Activated CD4-positive, alpha-beta T cell treated with anti-CD3 and anti-CD28 coated beads, Interleukin-2, amount 10 ng/mL, durations not matched to agents 7 days and 5 days (primary cell): Measurements from ENCODE around the gene LMNA. TPM values are rescaled to one million over a fixed set of nuclear protein-coding genes. Genes with fewer than 3 reads are reported as not detected.

Experiments
- CTCF ChIA-PET: fragments of 350-600 bp; sonication (Branson Sonifier 250); formaldehyde crosslinking; loops from one replicate; lab custom pipeline; 2021; ENCODE audit warnings: antibody characterized with exemption; lab: Charles Lee
- POLR2A ChIA-PET: fragments of 350-600 bp; sonication (Branson Sonifier 250); formaldehyde crosslinking; loops from one replicate; lab custom pipeline; 2021; ENCODE audit warnings: antibody characterized with exemption; lab: Charles Lee
- DNase-seq: peaks from one replicate; pipeline ENCODE4 v3.0.0-alpha.2; 2020
- H3K27ac Mint-ChIP-seq: one replicate; pipeline ENCODE4 v1.8.0; 2021; ENCODE audit warnings: mild to moderate bottlenecking, moderate library complexity, mixed read lengths
- H3K27me3 Mint-ChIP-seq: one replicate; pipeline ENCODE4 v1.8.0; 2021; ENCODE audit warnings: mixed read lengths
- H3K36me3 Mint-ChIP-seq: one replicate; pipeline ENCODE4 v1.8.0; 2021; ENCODE audit warnings: low read depth, mixed read lengths
- H3K4me1 Mint-ChIP-seq: one replicate; pipeline ENCODE4 v1.8.0; 2021; ENCODE audit warnings: mixed read lengths
- H3K4me3 Mint-ChIP-seq: one replicate; pipeline ENCODE4 v1.8.0; 2021; ENCODE audit warnings: mild to moderate bottlenecking, moderate library complexity, mixed read lengths
- H3K9me3 Mint-ChIP-seq: one replicate; pipeline ENCODE4 v1.8.0; 2021; ENCODE audit warnings: mixed read lengths
- total RNA-seq, 2 experiments: library from RNA; stranded (reverse); gene quantifications; one replicate each; pipeline ENCODE4 v1.2.3, GENCODE V29; 2021

LMNA gene
- total RNA-seq, 2 experiments from 2014 or later = 38.3 to 43.5 TPM

GRCh38 chr1:156144742-156145141 is 30.2 kb downstream of the LMNA start:
- POLR2A ChIA-PET = no interaction called here
- CTCF ChIA-PET = interaction anchor here (0.9 to 4.6 kb wide), 8 partner anchors 10 to 175 kb away, joined by 3 to 40 read pairs (median 6); partner anchors contain the start of gene PMF1
- H3K27me3 Mint-ChIP-seq = no peaks in the 10 kb centered on the region

DNA sequence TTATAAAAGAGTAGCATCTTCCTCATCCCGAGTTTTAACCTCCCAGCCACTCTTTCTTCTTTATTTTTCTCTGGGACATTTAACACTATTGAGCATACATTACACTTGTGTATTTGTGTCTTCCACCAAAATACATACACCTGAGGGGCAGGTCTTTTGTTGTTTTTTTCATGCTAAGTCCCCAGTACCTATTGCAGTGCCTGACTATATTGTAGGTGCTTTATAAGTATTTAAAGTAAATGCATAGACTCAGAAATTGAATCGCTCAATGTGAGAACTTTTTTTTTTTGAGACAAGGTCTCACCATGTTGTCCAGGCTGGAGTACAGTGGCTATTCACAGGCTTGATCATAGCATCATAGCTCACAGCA is 31.1 kb downstream of the LMNA start:
- no peaks in the 10 kb centered on the region for H3K27me3 Mint-ChIP-seq

More at GRCh38 chr1:156144742-156145141, 30.2 kb downstream of the LMNA start:
- no peak for DNase-seq
- H3K9me3 Mint-ChIP-seq = no peaks in the 10 kb centered on the region
- H3K4me3 Mint-ChIP-seq = no peak overlapping the region
- H3K36me3 Mint-ChIP-seq = no peaks in the 10 kb centered on the region
- H3K4me1 Mint-ChIP-seq = peaks cover 37% of the 10 kb centered on the region
- no peak overlapping the region for H3K27ac Mint-ChIP-seq

GRCh38 chr1:156146020-156146768 is 31.7 kb downstream of the LMNA start:
- CTCF ChIA-PET = interaction anchor here (0.5 to 4.6 kb wide), 26 partner anchors 9 to 311 kb away, joined by 3 to 40 read pairs (median 4); partner anchors contain the start of genes GLMP, LMNA, PMF1 and SLC25A44

More for the DNA sequence above, 31.1 kb downstream of the LMNA start:
- Mint-ChIP-seq H3K9me3 (no peaks in the 10 kb centered on the region), H3K4me3 (no peak overlapping the region), H3K4me1 (peaks cover 42% of the 10 kb centered on the region), H3K36me3 (no peaks in the 10 kb centered on the region), H3K27ac (no peak overlapping the region)
- POLR2A ChIA-PET = no interaction called here
- DNase-seq = no peak
- CTCF ChIA-PET = interaction anchor here (0.6 to 4.6 kb wide), 22 partner anchors 8 to 312 kb away, joined by 3 to 40 read pairs (median 4); partner anchors contain the start of genes GLMP, PMF1 and SLC25A44

DNA sequence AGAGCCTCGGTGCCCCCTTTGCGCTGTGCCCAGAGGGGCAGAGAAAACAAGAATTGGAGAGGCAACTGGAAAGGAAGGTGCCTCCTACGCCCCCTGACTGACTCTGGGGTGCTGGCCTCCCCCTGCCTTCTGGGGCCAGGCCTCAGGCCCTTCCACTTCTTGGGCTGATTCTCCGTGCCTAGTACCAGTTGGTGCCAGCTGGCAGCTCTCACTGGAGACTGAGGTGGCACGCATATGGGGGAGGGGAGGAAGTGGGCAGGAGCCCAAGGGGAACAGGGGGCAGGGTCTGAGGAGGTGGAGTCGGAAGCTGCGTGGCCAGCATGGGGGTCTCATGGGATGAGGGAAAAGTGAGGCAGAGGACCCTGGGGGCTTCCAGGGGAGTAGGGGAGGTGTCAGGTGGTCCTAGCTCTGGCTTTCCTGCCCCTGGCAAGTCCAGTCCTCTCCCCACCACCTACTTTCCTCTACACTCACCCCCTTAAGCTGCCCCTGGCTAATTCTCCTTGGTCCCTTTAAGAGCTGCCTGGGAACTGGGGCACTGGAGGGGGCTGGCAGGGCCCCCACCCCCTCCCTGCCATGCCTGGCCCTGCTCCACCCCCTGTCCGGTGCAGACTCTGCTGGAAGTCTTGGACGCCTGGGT is 32.4 kb downstream of the LMNA start:
- POLR2A ChIA-PET = no interaction called here
- peak overlapping the region; percentile 88 for H3K27ac Mint-ChIP-seq
- CTCF ChIA-PET = interaction anchor here (0.5 to 4.6 kb wide), 11 partner anchors 8 to 180 kb away, joined by 3 to 40 read pairs (median 4); partner anchors contain the start of gene LMNA
- no peak for DNase-seq
- no peak overlapping the region for H3K4me3 Mint-ChIP-seq
- no peaks in the 10 kb centered on the region for H3K27me3 Mint-ChIP-seq
- H3K36me3 Mint-ChIP-seq = no peaks in the 10 kb centered on the region
- H3K9me3 Mint-ChIP-seq = no peaks in the 10 kb centered on the region
- peaks cover 42% of the 10 kb centered on the region for H3K4me1 Mint-ChIP-seq

More at GRCh38 chr1:156146020-156146768, 31.7 kb downstream of the LMNA start:
- POLR2A ChIA-PET = no interaction called here
- peak overlapping the region; percentile 11 for H3K4me3 Mint-ChIP-seq
- H3K9me3 Mint-ChIP-seq = no peaks in the 10 kb centered on the region
- H3K27ac Mint-ChIP-seq = peak overlapping the region; percentile 88
- no peaks in the 10 kb centered on the region for H3K36me3 Mint-ChIP-seq
- DNase-seq = peak; percentile 68
- no peaks in the 10 kb centered on the region for H3K27me3 Mint-ChIP-seq
- peaks cover 42% of the 10 kb centered on the region for H3K4me1 Mint-ChIP-seq

DNA sequence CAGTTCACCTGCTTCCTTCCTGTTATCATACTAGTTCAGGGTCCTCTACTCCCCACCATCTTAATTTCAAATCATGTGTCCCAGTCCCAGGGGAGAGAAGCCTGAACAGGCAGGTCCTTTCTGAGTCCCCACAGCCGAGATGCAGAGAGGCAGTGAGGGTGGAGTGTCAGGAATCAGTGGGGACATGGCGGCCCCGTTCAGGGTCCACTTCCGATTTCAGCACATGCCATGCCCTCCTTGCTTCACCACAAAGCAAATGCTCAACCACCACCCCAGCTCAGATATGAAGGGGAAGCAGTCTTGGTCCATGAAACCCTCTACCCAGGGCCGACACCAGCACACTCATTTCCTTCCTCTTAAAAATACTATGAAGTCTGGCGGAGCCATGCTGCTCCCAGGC is 33.7 kb downstream of the LMNA start:
- ChIA-PET POLR2A (no interaction called here), CTCF (interaction anchor here (1.3 to 4.6 kb wide), 5 partner anchors 27 to 132 kb away, joined by 3 to 40 read pairs (median 4); partner anchors contain the start of gene LMNA)
- Mint-ChIP-seq H3K4me1 (peaks cover 49% of the 10 kb centered on the region), H3K36me3 (no peaks in the 10 kb centered on the region), H3K4me3 (no peak overlapping the region), H3K27me3 (no peaks in the 10 kb centered on the region), H3K27ac (peak overlapping the region; percentile 80), H3K9me3 (no peaks in the 10 kb centered on the region)
- no peak for DNase-seq

DNA sequence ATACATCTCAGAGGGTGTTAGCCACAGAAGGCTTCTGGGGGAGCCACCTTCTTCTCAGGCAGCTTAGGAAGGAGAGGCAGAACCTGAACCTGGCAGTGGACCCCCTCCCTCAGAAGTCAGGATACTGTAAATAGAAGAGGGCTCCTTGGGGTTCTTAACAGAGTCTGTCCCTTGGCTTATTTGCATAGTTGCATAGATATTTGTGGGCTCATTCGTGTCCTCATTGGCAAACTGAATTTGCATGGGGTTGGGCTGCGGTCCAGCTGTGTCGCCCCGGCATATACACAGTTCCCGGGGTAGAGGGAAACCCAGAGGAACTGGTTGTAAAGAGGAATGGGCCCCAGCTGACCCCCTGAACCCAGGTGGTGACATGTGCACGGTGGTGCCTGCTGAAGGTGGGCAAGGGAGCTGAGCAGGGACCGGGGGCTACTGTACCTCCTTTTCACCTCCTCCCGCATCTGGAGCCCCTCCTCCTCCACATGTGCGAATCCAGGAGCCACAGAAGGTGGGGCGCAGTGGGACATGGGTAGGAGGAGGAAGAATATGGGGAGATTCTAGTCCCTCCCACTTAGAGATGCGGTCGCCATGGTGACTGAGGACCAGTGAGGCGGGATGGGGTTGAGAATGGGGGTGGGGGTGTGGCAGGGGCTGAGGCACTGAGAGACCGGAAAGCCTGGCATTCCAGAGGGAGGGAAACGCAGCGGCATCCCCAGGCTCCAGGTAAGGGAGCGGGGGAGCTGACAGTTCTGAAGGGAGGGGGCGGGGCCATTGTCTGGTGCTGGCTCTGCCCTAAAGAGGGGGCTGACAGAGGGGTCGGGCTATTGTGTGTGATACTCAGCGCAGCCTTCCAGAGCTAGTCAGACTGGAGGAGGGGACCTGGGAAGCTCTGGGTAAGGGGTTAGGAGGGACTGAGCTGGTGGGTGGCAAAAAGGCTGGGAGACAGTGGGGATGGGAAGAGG is 35.1 kb downstream of the LMNA start:
- H3K9me3 Mint-ChIP-seq = no peaks in the 10 kb centered on the region
- ChIA-PET CTCF (interaction anchor here (0.7 to 5.7 kb wide), 8 partner anchors 12 to 131 kb away, joined by 3 to 42 read pairs (median 4); no protein-coding TSS in a partner anchor), POLR2A (no interaction called here)
- no peak for DNase-seq
- H3K4me3 Mint-ChIP-seq = no peak overlapping the region
- peaks cover 57% of the 10 kb centered on the region for H3K4me1 Mint-ChIP-seq
- no peaks in the 10 kb centered on the region for H3K27me3 Mint-ChIP-seq
- no peak overlapping the region for H3K27ac Mint-ChIP-seq
- H3K36me3 Mint-ChIP-seq = no peaks in the 10 kb centered on the region

DNA sequence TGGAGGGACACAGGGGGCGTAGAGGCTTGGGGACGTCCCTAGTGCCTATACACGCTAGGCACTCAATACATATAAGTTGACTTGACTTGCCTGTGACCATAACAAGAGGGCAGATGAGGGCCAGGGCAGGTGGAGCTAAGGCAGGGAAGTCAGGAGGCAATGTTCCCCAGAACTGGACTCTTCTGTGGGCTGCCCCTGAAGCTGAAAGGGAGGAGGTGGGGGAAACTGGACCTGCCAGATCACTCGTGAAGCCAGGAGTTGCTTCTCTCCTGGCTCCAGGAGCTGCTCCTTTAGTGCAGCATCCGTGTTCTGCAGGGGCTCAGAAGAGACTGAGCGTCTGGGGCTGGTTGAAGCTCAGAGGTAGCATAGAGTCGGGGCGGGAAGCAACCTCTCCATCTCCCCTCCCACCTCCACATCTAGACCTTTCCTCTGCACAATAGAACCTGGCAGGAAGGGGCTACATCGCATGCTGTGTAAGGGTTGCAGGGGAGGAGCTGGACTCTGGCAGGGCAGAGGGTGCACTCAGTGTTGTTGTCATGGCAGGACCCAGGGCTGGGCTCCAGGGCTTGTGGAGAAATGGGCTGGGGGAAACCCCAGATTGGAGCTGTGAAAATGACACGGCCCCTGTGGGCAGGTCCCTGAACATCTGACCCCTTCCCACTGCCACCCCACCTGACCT is 36.0 kb downstream of the LMNA start:
- no peak overlapping the region for H3K4me3 Mint-ChIP-seq
- no peaks in the 10 kb centered on the region for H3K9me3 Mint-ChIP-seq
- H3K27ac Mint-ChIP-seq = peak overlapping the region; percentile 31
- DNase-seq = no peak
- POLR2A ChIA-PET = no interaction called here
- no peaks in the 10 kb centered on the region for H3K36me3 Mint-ChIP-seq
- peaks cover 64% of the 10 kb centered on the region for H3K4me1 Mint-ChIP-seq
- CTCF ChIA-PET = interaction anchor here (0.7 to 5.7 kb wide), 7 partner anchors 12 to 83 kb away, joined by 3 to 42 read pairs (median 6); no protein-coding TSS in a partner anchor
- H3K27me3 Mint-ChIP-seq = no peaks in the 10 kb centered on the region

- ChIA-PET POLR2A (no interaction called here), CTCF (interaction anchor here (1.0 to 5.7 kb wide), 8 partner anchors 9 to 73 kb away, joined by 3 to 42 read pairs (median 5); partner anchors contain the start of gene LMNA)
- Mint-ChIP-seq H3K27ac (no peak overlapping the region), H3K36me3 (no peaks in the 10 kb centered on the region), H3K9me3 (no peaks in the 10 kb centered on the region), H3K27me3 (no peaks in the 10 kb centered on the region), H3K4me3 (no peak overlapping the region), H3K4me1 (peaks cover 64% of the 10 kb centered on the region)
- DNase-seq = no peak
Measured at GRCh38 chr1:156151093-156151688, 36.7 kb downstream of the LMNA start.

DNA sequence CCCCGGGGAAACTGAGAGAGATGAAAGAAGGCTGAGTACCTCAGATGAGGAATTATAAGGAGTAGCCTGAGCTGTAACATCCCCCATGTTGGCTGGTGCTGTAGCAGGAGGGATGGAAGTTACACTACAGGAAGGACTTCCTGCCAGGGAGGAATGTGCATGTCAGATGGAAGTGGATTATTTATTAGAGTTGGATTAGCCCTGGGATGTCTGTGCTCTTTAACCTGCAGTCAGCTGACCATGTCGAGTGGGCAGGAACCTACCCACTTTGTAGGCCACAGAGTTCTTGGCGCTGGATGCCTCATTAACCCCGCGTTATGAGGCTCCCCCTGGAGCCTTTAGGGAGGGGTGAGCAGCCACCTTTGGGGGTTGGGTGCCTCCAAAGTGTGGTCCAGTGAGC is 38.1 kb downstream of the LMNA start:
- Mint-ChIP-seq H3K27me3 (no peaks in the 10 kb centered on the region), H3K4me3 (no peak overlapping the region), H3K36me3 (peaks cover 6% of the 10 kb centered on the region), H3K9me3 (no peaks in the 10 kb centered on the region), H3K4me1 (peaks cover 67% of the 10 kb centered on the region), H3K27ac (no peak overlapping the region)
- POLR2A ChIA-PET = no interaction called here
- no peak for DNase-seq
- CTCF ChIA-PET = interaction anchor here (0.6 to 5.7 kb wide), 8 partner anchors 11 to 72 kb away, joined by 3 to 42 read pairs (median 3); partner anchors contain the start of genes LMNA and PMF1

DNA sequence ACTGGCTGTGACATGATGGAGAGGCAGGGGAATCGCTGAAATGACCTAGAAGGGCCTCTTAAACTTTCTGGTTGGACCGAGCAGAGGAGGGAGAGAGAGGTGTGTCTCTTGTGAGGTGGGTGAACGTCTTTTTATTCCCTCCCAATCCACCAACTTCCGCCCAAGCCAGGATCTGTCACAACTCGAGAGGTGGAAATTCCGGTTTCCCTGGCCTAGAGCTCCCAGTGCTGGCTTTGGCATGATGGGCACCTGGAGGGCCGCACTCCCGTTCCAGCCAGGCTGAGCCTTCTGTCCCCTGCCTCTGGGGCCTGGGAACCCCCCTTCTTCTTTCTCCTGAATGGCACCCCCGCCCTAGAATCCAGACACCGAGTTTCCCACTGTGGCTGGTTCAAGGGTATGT is 38.9 kb downstream of the LMNA start, which contains the start of gene SEMA4A:
Gene SEMA4A (plus strand): TSS at position 224 of the 400 bp plus-strand sequence. CDS start 994 bp downstream, outside the sequence.
- Mint-ChIP-seq H3K4me1 (peaks cover 67% of the 10 kb centered on the region), H3K9me3 (no peaks in the 10 kb centered on the region), H3K4me3 (peak within 1 kb of the TSS; percentile 81), H3K27ac (peak within 1 kb of the TSS; percentile 85), H3K27me3 (no peaks in the 10 kb centered on the region), H3K36me3 (peaks cover 11% of the 10 kb centered on the region)
- no peak for DNase-seq
- POLR2A ChIA-PET = no interaction called here
- CTCF ChIA-PET = interaction anchor here (0.8 to 5.7 kb wide), 5 partner anchors 7 to 71 kb away, joined by 3 to 42 read pairs (median 4); partner anchors contain the start of gene SLC25A44

- H3K4me3 Mint-ChIP-seq = peak overlapping the region; percentile 81
- H3K9me3 Mint-ChIP-seq = no peaks in the 10 kb centered on the region
- peaks cover 19% of the 10 kb centered on the region for H3K36me3 Mint-ChIP-seq
- no peaks in the 10 kb centered on the region for H3K27me3 Mint-ChIP-seq
- ChIA-PET CTCF (interaction anchor here (0.6 to 5.7 kb wide), 10 partner anchors 8 to 165 kb away, joined by 3 to 42 read pairs (median 4); partner anchors contain the start of gene SLC25A44), POLR2A (interaction anchor here (0.7 to 1.2 kb wide), 2 partner anchors 59 to 78 kb away, joined by 3 read pairs; partner anchors contain the start of gene PMF1)
- H3K4me1 Mint-ChIP-seq = peaks cover 71% of the 10 kb centered on the region
- H3K27ac Mint-ChIP-seq = peak overlapping the region; percentile 85
- peak; percentile 71 for DNase-seq
Measured at GRCh38 chr1:156154317-156154749, 39.8 kb downstream of the LMNA start.
